KMS-11 (cell line): Measurements from ENCODE around the gene IL18BP.

Source experiments
- H2AFZ ChIP-seq: fragments of 200-600 bp; sonication (generic); 2 replicates; pipeline ENCODE4 v1.6.1; 2016; ENCODE audit warnings: antibody characterized with exemption, mixed run types, low read depth
- H3K27ac ChIP-seq: fragments of 200-600 bp; sonication (generic); 2 replicates; pipeline ENCODE4 v1.6.1; 2016; ENCODE audit warnings: mild to moderate bottlenecking, mixed run types
- H3K27me3 ChIP-seq: fragments of 200-600 bp; sonication (generic); 2 replicates; pipeline ENCODE4 v1.6.1; 2017; ENCODE audit warnings: mild to moderate bottlenecking, low read depth, mixed run types, moderate library complexity; ENCODE audit not compliant: insufficient read depth
- H3K36me3 ChIP-seq: fragments of 200-600 bp; sonication (generic); 2 replicates; pipeline ENCODE4 v1.6.1; 2017; ENCODE audit warnings: mild to moderate bottlenecking, mixed run types; ENCODE audit not compliant: insufficient read depth
- H3K4me1 ChIP-seq: fragments of 200-600 bp; sonication (generic); 2 replicates; pipeline ENCODE4 v1.6.1; 2016; ENCODE audit warnings: mild to moderate bottlenecking, low read depth, mixed run types; ENCODE audit not compliant: poor library complexity, severe bottlenecking
- H3K4me2 ChIP-seq: fragments of 200-600 bp; sonication (generic); 2 replicates; pipeline ENCODE4 v1.7.0; 2016; ENCODE audit warnings: mild to moderate bottlenecking, mixed run types
- H3K4me3 ChIP-seq: fragments of 200-600 bp; sonication (generic); IDR thresholded peaks from 2 replicates; pipeline ENCODE4 v1.6.1; 2017; ENCODE audit warnings: low read depth, low read length, mixed read lengths; ENCODE audit not compliant: insufficient read depth
- H3K79me2 ChIP-seq: fragments of 200-600 bp; sonication (generic); 2 replicates; pipeline ENCODE4 v1.6.1; 2016; ENCODE audit warnings: low read depth, mixed run types; ENCODE audit not compliant: insufficient read depth
- H3K9ac ChIP-seq: fragments of 200-600 bp; sonication (generic); 2 replicates; pipeline ENCODE4 v1.6.1; 2016; ENCODE audit warnings: mild to moderate bottlenecking, mixed run types
- H4K20me1 ChIP-seq: fragments of 200-600 bp; sonication (generic); 2 replicates; pipeline ENCODE4 v1.6.1; 2016; ENCODE audit warnings: mild to moderate bottlenecking, mixed run types; ENCODE audit not compliant: insufficient read depth
- CTCF ChIP-seq: fragments of 200-600 bp; sonication (generic); conservative IDR thresholded peaks from 2 replicates; pipeline ENCODE4 v1.6.1; 2017; ENCODE audit warnings: low read depth, mild to moderate bottlenecking, antibody characterized with exemption, low read length, moderate library complexity, mixed read lengths

IL18BP gene

GRCh38 chr11:71976551-71976950 lies 22.2 kb upstream of the IL18BP start:
- H3K36me3 ChIP-seq, result no peaks in the 10 kb centered on the region; the same call in 1 of the 2 replicates
- H3K4me2 ChIP-seq, result no peak overlapping the region
- H3K27me3 ChIP-seq, result no peaks in the 10 kb centered on the region
- H3K79me2 ChIP-seq, result no peaks in the 10 kb centered on the region
- H2AFZ ChIP-seq, result no peak overlapping the region
- no peak overlapping the region for H3K4me3 ChIP-seq
- TF ChIP-seq CTCF, result no peak
- no peak overlapping the region for H3K27ac ChIP-seq
- no peaks in the 10 kb centered on the region for H4K20me1 ChIP-seq
- H3K9ac ChIP-seq, result no peak overlapping the region
- no peaks in the 10 kb centered on the region for H3K4me1 ChIP-seq

GRCh38 chr11:71977090-71977489 lies 21.6 kb upstream of the IL18BP start:
- Histone ChIP-seq H3K4me3 (no peak overlapping the region), H2AFZ (no peak overlapping the region), H3K4me1 (no peaks in the 10 kb centered on the region), H3K27ac (no peak overlapping the region), H3K79me2 (no peaks in the 10 kb centered on the region), H3K36me3 (no peaks in the 10 kb centered on the region; the same call in 1 of the 2 replicates), H3K27me3 (no peaks in the 10 kb centered on the region), H3K4me2 (no peak overlapping the region), H3K9ac (no peak overlapping the region), H4K20me1 (no peaks in the 10 kb centered on the region)
- no peak for TF ChIP-seq CTCF

- H3K4me1 ChIP-seq, result no peaks in the 10 kb centered on the region
- H3K4me2 ChIP-seq, result no peak overlapping the region
- no peaks in the 10 kb centered on the region; the same call in 1 of the 2 replicates for H3K36me3 ChIP-seq
- no peaks in the 10 kb centered on the region for H4K20me1 ChIP-seq
- no peak overlapping the region for H3K4me3 ChIP-seq
- H2AFZ ChIP-seq, result no peak overlapping the region
- no peaks in the 10 kb centered on the region for H3K79me2 ChIP-seq
- peak; percentile 87 for TF ChIP-seq CTCF
- H3K27ac ChIP-seq, result no peak overlapping the region
- no peaks in the 10 kb centered on the region for H3K27me3 ChIP-seq
- H3K9ac ChIP-seq, result no peak overlapping the region
Observed at GRCh38 chr11:71977743-71978418, 20.8 kb upstream of the IL18BP start.

- H3K9ac ChIP-seq, result no peak overlapping the region
- no peak overlapping the region for H2AFZ ChIP-seq
- H3K4me1 ChIP-seq, result no peaks in the 10 kb centered on the region
- no peak for TF ChIP-seq CTCF
- no peak overlapping the region for H3K27ac ChIP-seq
- H3K27me3 ChIP-seq, result no peaks in the 10 kb centered on the region
- H4K20me1 ChIP-seq, result no peaks in the 10 kb centered on the region
- H3K4me2 ChIP-seq, result no peak overlapping the region
- no peak overlapping the region for H3K4me3 ChIP-seq
- H3K36me3 ChIP-seq, result no peaks in the 10 kb centered on the region; the same call in 1 of the 2 replicates
- no peaks in the 10 kb centered on the region for H3K79me2 ChIP-seq
Observed at GRCh38 chr11:71979094-71979493, 19.6 kb upstream of the IL18BP start.
